WTC11 (cell line): ENCODE data around the gene BRSK1.

Experiments used
- ATF1 ChIP-seq: sonication (generic); formaldehyde crosslinking; IDR thresholded peaks from 2 replicates; pipeline ENCODE4 v1.8.1; 2023; ENCODE audit warnings: mild to moderate bottlenecking, moderate library complexity, missing genetic modification reagents
- ETV6 ChIP-seq: sonication (generic); formaldehyde crosslinking; IDR thresholded peaks from 2 replicates; pipeline ENCODE4 v1.8.1; 2022; ENCODE audit warnings: mild to moderate bottlenecking, missing genetic modification reagents
- JUN ChIP-seq: sonication (generic); formaldehyde crosslinking; IDR thresholded peaks from 2 replicates; pipeline ENCODE4 v1.8.0; 2023; ENCODE audit warnings: mild to moderate bottlenecking, missing genetic modification reagents
- NFE2L1 ChIP-seq: sonication (generic); formaldehyde crosslinking; IDR thresholded peaks from 2 replicates; pipeline ENCODE4 v1.8.1; 2023; ENCODE audit warnings: missing genetic modification reagents
- TEAD4 ChIP-seq: sonication (generic); formaldehyde crosslinking; IDR thresholded peaks from 2 replicates; pipeline ENCODE4 v1.8.0; 2022; ENCODE audit warnings: mild to moderate bottlenecking, missing genetic modification reagents
- TF ChIP-seq, protein P1 (sequence below): sonication (generic); formaldehyde crosslinking; IDR thresholded peaks from 2 replicates; pipeline ENCODE4 v1.8.0; 2022; ENCODE audit warnings: mild to moderate bottlenecking, missing genetic modification reagents
- TF ChIP-seq, protein P2 (sequence below): fragments of 200-600 bp; IDR thresholded peaks from 2 replicates; pipeline ENCODE4 v1.8.0; 2022; ENCODE audit warnings: antibody characterized with exemption
- TF ChIP-seq, protein P3 (sequence below): fragments of 250-450 bp; sonication (Bioruptor Pico); IDR thresholded peaks from 2 replicates; pipeline ENCODE4 v2.1.2; 2022; ENCODE audit warnings: mild to moderate bottlenecking, moderate library complexity
- TF ChIP-seq, protein P4 (sequence below): sonication (generic); formaldehyde crosslinking; IDR thresholded peaks from 2 replicates; pipeline ENCODE4 v1.8.1; 2023; ENCODE audit warnings: mild to moderate bottlenecking, missing genetic modification reagents, moderate library complexity

DNA sequence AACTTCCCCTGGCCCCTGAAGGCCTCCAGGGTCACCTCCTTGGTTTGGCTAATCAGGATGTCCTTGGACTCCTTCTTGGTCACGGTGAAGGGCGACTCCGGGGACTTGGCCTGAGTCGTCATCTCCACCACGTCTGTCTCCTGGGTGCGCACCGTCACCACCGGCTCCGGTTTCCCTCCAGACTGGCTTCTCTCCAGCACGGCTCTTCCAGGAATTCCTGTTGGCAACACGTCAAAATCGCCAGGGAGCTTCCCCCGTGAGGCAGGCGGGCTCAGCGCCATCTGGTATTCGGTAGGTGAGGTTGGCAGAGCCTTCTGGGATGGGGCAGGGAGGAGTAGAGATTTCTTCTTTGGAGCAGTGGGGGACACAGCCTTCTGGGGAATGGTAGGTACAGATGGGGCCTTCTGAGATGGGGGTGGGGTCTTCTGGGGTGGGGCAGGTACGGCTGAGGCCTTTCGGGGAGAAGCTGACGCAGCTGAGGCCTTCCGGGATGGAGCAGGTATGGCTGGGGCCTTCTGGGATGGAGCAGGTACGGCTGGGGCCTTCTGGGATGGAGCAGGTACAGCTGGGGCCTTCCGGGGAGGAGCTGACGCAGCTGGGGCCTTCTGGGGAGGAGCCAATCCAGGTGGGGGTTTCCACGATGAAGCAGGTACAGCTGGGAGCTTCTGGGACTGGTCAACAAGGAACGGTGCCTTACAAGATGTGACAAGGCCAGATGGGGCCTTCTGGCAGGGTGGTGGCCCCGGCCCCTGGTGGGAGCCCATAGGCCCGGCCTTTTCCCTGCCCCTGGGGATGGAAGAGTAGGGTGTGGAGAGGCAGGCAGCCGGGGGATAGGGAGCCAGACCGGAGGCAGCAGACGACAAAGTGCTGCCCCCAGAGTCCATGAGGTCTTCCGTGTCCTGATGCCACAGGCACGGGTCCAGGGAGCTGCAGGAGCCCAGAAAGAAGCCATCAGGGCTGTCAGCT is 75.4 kb downstream of the BRSK1 start:
- no peak for TF ChIP-seq ATF1 (CRISPR knock-in tag)
- TF ChIP-seq, protein P1, sequence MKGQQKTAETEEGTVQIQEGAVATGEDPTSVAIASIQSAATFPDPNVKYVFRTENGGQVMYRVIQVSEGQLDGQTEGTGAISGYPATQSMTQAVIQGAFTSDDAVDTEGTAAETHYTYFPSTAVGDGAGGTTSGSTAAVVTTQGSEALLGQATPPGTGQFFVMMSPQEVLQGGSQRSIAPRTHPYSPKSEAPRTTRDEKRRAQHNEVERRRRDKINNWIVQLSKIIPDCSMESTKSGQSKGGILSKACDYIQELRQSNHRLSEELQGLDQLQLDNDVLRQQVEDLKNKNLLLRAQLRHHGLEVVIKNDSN (CRISPR knock-in tag): no peak
- no peak for TF ChIP-seq NFE2L1 (CRISPR knock-in tag)
- TF ChIP-seq, protein P2, sequence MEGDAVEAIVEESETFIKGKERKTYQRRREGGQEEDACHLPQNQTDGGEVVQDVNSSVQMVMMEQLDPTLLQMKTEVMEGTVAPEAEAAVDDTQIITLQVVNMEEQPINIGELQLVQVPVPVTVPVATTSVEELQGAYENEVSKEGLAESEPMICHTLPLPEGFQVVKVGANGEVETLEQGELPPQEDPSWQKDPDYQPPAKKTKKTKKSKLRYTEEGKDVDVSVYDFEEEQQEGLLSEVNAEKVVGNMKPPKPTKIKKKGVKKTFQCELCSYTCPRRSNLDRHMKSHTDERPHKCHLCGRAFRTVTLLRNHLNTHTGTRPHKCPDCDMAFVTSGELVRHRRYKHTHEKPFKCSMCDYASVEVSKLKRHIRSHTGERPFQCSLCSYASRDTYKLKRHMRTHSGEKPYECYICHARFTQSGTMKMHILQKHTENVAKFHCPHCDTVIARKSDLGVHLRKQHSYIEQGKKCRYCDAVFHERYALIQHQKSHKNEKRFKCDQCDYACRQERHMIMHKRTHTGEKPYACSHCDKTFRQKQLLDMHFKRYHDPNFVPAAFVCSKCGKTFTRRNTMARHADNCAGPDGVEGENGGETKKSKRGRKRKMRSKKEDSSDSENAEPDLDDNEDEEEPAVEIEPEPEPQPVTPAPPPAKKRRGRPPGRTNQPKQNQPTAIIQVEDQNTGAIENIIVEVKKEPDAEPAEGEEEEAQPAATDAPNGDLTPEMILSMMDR: no peak
- TF ChIP-seq, protein P3, sequence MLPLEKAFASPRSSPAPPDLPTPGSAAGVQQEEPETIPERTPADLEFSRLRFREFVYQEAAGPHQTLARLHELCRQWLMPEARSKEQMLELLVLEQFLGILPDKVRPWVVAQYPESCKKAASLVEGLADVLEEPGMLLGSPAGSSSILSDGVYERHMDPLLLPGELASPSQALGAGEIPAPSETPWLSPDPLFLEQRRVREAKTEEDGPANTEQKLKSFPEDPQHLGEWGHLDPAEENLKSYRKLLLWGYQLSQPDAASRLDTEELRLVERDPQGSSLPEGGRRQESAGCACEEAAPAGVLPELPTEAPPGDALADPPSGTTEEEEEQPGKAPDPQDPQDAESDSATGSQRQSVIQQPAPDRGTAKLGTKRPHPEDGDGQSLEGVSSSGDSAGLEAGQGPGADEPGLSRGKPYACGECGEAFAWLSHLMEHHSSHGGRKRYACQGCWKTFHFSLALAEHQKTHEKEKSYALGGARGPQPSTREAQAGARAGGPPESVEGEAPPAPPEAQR (CRISPR knock-in tag): no peak
- TF ChIP-seq, protein P4, sequence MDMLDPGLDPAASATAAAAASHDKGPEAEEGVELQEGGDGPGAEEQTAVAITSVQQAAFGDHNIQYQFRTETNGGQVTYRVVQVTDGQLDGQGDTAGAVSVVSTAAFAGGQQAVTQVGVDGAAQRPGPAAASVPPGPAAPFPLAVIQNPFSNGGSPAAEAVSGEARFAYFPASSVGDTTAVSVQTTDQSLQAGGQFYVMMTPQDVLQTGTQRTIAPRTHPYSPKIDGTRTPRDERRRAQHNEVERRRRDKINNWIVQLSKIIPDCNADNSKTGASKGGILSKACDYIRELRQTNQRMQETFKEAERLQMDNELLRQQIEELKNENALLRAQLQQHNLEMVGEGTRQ: no peak
- TF ChIP-seq JUN (CRISPR knock-in tag): no peak
- no peak for TF ChIP-seq TEAD4 (CRISPR knock-in tag)
- TF ChIP-seq ETV6 (CRISPR knock-in tag): no peak
